ENCODE data around the gene ITPK1.

GRCh38 chr14:93029911-93030508, 85.7 kb downstream of the ITPK1 start:
- TF ChIP-seq CTCF (IDR thresholded peaks at IDR 0.05), result no peak
- no peak for TF ChIP-seq POLR2A (IDR thresholded peaks at IDR 0.05)

Data from prostate gland (tissue), 2 donors.